GM12872 (cell line): ENCODE measurements around the gene GPC5.

Source experiments
- TF ChIP-seq, protein P1 (sequence below): IDR thresholded peaks from 3 replicates; pipeline ENCODE4 v1.5.1; 2011; ENCODE audit warnings: low read depth, mild to moderate bottlenecking, low read length, moderate library complexity; ENCODE audit not compliant: insufficient read depth

The GPC5 gene

DNA sequence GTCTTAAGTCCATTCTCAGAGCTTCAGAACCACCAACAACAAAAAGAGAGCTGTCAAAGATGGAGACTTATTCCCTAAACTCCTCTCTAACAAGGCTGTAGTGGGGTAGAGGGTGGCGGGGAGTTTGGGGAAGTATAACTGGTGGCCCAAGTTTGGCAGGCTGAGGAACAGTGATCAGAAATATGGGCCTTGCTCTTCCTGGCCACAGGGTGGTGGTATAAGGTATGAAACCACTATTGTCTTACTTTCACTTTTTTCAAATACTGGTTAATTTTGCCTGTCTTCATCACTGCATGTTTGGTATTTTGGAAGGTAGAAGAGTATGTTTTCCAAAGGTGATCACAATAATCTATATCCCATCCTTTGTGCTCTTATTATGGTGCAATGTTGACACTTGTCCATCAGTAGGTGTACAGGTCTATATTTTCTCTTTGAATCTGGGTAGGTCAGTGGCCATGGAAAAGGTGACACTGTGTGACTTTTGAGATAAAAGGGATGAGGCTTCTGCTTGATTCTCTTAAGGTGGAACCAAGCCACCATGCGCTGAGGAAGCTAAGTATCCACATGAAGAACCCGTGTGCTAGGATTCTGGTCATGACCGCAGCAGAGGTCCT, 23.2 kb upstream of the GPC5 start:
- TF ChIP-seq, protein P1, sequence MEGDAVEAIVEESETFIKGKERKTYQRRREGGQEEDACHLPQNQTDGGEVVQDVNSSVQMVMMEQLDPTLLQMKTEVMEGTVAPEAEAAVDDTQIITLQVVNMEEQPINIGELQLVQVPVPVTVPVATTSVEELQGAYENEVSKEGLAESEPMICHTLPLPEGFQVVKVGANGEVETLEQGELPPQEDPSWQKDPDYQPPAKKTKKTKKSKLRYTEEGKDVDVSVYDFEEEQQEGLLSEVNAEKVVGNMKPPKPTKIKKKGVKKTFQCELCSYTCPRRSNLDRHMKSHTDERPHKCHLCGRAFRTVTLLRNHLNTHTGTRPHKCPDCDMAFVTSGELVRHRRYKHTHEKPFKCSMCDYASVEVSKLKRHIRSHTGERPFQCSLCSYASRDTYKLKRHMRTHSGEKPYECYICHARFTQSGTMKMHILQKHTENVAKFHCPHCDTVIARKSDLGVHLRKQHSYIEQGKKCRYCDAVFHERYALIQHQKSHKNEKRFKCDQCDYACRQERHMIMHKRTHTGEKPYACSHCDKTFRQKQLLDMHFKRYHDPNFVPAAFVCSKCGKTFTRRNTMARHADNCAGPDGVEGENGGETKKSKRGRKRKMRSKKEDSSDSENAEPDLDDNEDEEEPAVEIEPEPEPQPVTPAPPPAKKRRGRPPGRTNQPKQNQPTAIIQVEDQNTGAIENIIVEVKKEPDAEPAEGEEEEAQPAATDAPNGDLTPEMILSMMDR = peak; percentile 74

DNA sequence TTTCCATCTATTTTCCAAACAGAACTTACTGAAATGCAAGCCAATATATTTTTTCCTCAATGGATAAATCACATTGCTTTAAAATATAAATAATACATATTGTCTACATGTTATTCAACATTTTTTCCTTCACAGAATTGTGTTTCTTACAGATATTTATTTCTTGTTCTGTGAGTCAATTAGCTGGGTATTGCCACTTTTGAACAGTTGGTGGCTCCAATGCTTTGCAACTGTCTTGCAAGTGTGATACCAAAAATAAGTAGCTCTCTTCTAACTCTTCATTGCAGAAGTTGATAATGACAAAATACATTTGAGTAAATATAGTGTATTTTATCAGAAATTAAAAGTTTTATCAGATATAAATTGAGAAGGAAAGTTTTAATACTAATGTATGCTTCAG, 17.1 kb upstream of the GPC5 start:
- TF ChIP-seq, protein P1 = no peak

DNA sequence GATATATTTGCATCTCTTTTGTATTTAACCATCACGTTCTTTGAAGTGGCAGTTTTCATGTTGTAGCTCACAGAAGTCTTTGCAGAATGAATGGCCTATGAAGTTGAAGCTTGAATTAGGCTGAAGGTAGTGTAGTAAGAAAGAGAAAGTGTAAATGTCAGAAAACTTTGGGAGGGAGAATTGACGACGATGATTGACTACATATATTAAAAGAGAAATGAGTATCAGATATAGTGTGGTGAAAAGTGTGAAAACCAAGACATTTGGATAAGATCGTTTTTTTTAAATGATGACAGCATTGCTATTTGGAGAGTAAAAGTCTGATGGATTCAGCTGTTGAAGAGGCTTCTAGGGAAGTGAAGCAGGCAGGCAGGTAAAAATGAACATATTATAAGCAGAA, 14.6 kb upstream of the GPC5 start:
- TF ChIP-seq, protein P1 = no peak

GRCh38 chr13:91384896-91385295, 13.5 kb upstream of the GPC5 start:
- TF ChIP-seq, protein P1 = no peak

DNA sequence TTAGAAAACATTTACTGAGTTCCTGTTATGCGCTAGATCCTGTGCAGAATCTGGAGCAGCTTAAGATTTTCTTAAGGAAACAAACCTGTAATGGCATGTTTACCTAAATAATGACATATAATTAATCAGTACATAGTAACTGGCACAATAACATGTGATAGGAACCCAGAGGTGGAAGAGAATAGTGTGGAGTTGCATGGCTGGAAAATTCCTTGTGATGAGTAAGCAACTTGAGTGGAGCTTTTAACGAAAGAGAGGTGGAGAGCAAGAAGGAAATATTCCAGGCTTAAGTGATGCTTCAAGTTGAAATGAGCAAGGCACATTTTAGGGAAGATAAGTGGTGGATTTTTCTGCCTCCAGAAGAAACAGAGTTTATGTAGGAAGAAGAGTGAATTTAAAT, 9.2 kb upstream of the GPC5 start:
- TF ChIP-seq, protein P1 = no peak

GRCh38 chr13:91397595-91397994, 826 bp upstream of the GPC5 start:
- TF ChIP-seq, protein P1 = no peak

DNA sequence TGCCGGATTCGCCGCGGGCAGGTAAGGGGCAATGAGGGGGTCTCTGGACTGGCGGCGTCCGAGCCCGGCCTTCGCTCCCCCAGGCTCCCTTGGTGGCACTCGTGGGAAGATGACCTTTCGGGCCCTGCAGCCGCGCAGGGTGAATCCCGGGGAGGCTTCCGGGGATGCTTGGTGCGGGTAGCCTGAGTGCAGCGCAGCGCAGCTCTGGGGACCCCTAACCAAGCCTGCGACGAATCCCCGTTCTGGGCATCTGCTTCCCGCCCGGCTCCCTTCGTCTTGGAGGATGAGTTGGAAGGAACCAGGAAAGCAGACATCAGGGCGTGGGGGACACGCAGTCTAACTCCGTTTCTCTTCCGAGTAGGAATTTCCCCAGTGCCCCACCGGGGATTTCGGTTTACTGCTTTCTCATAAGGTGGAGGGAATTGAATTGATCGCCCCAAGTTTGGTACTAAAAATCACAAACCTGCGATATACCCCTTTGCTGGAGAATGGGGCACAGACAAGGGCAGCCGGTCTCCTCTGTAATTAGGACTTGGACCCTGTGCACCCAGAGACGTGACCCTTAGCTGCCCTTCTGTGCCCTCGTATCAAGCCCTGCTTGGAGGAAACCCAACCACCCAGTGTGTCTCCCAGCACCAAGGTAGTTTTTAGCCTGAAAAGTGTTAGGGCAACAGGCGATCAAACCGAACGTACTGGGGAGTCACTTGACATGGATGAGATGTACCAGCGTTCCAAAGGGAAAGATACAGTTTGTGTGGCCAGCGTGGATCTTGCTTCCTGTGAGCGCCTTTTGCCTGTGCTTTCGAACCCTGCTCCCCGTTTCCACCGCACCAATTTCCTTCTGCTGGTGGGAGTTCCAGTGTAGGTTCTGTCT, 1.0 kb downstream of the GPC5 start:
- TF ChIP-seq, protein P1 = no peak
